HFFc6 (cell line): Measurements from ENCODE around the gene ACSL4. TPM values are rescaled to one million over a fixed set of nuclear protein-coding genes. Genes with fewer than 3 reads are reported as not detected.

ENCODE experiments used
- DNase-seq: peaks from one replicate; pipeline ENCODE4 v3.0.0-alpha.2; 2018
- H3K27ac Mint-ChIP-seq: 2 replicates; pipeline ENCODE4 v1.8.0; 2020; ENCODE audit warnings: mild to moderate bottlenecking, mixed read lengths
- H3K27me3 Mint-ChIP-seq: 2 replicates; pipeline ENCODE4 v1.8.0; 2021; ENCODE audit warnings: mild to moderate bottlenecking, moderate library complexity, mixed read lengths; ENCODE audit not compliant: insufficient read depth
- H3K36me3 Mint-ChIP-seq: 2 replicates; pipeline ENCODE4 v1.8.0; 2021; ENCODE audit warnings: low read depth, mixed read lengths
- H3K4me1 Mint-ChIP-seq: 2 replicates; pipeline ENCODE4 v1.8.0; 2020; ENCODE audit warnings: low read depth, mixed read lengths
- H3K4me3 Mint-ChIP-seq: 2 replicates; pipeline ENCODE4 v1.8.0; 2020; ENCODE audit warnings: mild to moderate bottlenecking, moderate library complexity, mixed read lengths
- H3K9me3 Mint-ChIP-seq: 2 replicates; pipeline ENCODE4 v1.8.0; 2020; ENCODE audit warnings: mild to moderate bottlenecking, mixed read lengths
- total RNA-seq, 6 experiments: library from RNA; stranded (reverse); fragmentation: NEBNext Ultra II Directional; extraction: Animal tissue kit (Norgen Biotek cat#: 25700); gene quantifications; 2 replicates in 1 of 6; 3 replicates in 5 of 6; pipeline ENCODE4 v1.2.3, GENCODE V29; 2021
- TF ChIP-seq, protein P1 (sequence below): fragments of 200-600 bp; sonication (generic); IDR thresholded peaks from 2 replicates; pipeline ENCODE4 v1.5.0; 2021; ENCODE audit warnings: antibody characterized with exemption, mild to moderate bottlenecking

Gene ACSL4
- total RNA-seq, 6 experiments from 2014 or later = 84.2 to 117 (median 92.3) TPM

- peak overlapping the region; percentile 40 for H3K4me3 Mint-ChIP-seq
- peak; percentile 74 for DNase-seq
- H3K4me1 Mint-ChIP-seq = peaks cover 25% of the 10 kb centered on the region
- TF ChIP-seq, protein P1, sequence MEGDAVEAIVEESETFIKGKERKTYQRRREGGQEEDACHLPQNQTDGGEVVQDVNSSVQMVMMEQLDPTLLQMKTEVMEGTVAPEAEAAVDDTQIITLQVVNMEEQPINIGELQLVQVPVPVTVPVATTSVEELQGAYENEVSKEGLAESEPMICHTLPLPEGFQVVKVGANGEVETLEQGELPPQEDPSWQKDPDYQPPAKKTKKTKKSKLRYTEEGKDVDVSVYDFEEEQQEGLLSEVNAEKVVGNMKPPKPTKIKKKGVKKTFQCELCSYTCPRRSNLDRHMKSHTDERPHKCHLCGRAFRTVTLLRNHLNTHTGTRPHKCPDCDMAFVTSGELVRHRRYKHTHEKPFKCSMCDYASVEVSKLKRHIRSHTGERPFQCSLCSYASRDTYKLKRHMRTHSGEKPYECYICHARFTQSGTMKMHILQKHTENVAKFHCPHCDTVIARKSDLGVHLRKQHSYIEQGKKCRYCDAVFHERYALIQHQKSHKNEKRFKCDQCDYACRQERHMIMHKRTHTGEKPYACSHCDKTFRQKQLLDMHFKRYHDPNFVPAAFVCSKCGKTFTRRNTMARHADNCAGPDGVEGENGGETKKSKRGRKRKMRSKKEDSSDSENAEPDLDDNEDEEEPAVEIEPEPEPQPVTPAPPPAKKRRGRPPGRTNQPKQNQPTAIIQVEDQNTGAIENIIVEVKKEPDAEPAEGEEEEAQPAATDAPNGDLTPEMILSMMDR = no peak
- H3K27me3 Mint-ChIP-seq = no peaks in the 10 kb centered on the region; the same call in 1 of the 2 replicates
- peak overlapping the region; percentile 76 for H3K27ac Mint-ChIP-seq
- H3K9me3 Mint-ChIP-seq = no peaks in the 10 kb centered on the region
- H3K36me3 Mint-ChIP-seq = no peaks in the 10 kb centered on the region
Measured at GRCh38 chrX:109774706-109775105, 41.6 kb upstream of the ACSL4 start.

DNA sequence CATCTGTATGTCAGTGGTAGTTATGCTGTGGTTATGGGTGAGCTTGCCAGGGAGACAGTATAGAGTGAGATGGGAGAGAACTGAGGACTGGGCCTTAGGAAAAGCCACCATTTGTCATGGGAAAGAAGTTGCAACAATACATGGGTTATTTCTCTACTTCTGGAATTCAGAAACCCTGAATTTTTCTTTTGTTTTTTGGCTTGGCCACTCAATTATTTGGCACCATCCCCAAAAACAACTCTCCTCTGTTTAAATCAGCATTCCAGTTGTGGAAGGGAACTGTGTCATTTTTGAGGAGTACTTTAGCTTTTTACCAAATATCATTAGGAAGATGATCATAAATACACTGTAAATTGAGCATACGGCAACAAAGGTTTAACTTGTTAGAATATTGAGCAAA lies 41.1 kb upstream of the ACSL4 start:
- Mint-ChIP-seq H3K4me3 (peak overlapping the region; percentile 21; the same call in 1 of the 2 replicates), H3K9me3 (no peaks in the 10 kb centered on the region), H3K4me1 (peaks cover 25% of the 10 kb centered on the region), H3K27ac (peak overlapping the region; percentile 76; the same call in 1 of the 2 replicates), H3K36me3 (no peaks in the 10 kb centered on the region), H3K27me3 (no peaks in the 10 kb centered on the region; the same call in 1 of the 2 replicates)
- TF ChIP-seq, protein P1 = no peak
- DNase-seq = no peak

- no peak overlapping the region for H3K4me3 Mint-ChIP-seq
- no peak overlapping the region for H3K27ac Mint-ChIP-seq
- H3K9me3 Mint-ChIP-seq = no peaks in the 10 kb centered on the region
- no peaks in the 10 kb centered on the region; the same call in 1 of the 2 replicates for H3K27me3 Mint-ChIP-seq
- no peaks in the 10 kb centered on the region for H3K36me3 Mint-ChIP-seq
- TF ChIP-seq, protein P1 = no peak
- H3K4me1 Mint-ChIP-seq = peaks cover 25% of the 10 kb centered on the region
- no peak for DNase-seq
Measured at GRCh38 chrX:109773374-109773773, 40.3 kb upstream of the ACSL4 start.

- H3K27me3 Mint-ChIP-seq = peaks cover 5% of the 10 kb centered on the region
- H3K4me1 Mint-ChIP-seq = peaks cover 25% of the 10 kb centered on the region
- no peak overlapping the region for H3K4me3 Mint-ChIP-seq
- no peaks in the 10 kb centered on the region for H3K9me3 Mint-ChIP-seq
- H3K36me3 Mint-ChIP-seq = no peaks in the 10 kb centered on the region
- H3K27ac Mint-ChIP-seq = no peak overlapping the region
- TF ChIP-seq, protein P1 = no peak
- no peak for DNase-seq
Measured at GRCh38 chrX:109770780-109771179, 37.7 kb upstream of the ACSL4 start.

DNA sequence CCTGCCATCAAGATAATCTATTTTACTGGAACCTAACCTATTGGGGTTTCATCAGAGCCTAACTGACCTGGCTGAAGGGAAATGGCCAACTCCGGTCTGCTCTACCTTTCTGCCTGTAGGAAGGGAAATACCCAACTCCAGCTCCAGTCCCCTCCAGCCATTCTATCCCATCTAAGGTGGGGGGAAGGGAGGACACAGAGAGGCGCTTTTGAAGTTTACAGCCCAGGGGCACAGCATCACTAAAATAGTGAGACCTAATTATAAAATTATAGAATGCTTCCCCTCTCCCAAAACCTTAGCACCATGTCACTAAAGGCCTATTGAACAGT lies 27.8 kb upstream of the ACSL4 start:
- TF ChIP-seq, protein P1 = no peak
- Mint-ChIP-seq H3K36me3 (no peaks in the 10 kb centered on the region; the same call in 1 of the 2 replicates), H3K27ac (no peak overlapping the region)

More for the DNA sequence above, 27.8 kb upstream of the ACSL4 start:
- DNase-seq = no peak
- Mint-ChIP-seq H3K4me3 (no peak overlapping the region), H3K4me1 (peaks cover 11% of the 10 kb centered on the region), H3K9me3 (0 out of 2 replicates have a peak, but pooled peaks cover 4% of the 10 kb centered on the region), H3K27me3 (no peaks in the 10 kb centered on the region; the same call in none of the 2 replicates)
